ENCODE data around the gene SMIM44.

- TF ChIP-seq, protein P1, sequence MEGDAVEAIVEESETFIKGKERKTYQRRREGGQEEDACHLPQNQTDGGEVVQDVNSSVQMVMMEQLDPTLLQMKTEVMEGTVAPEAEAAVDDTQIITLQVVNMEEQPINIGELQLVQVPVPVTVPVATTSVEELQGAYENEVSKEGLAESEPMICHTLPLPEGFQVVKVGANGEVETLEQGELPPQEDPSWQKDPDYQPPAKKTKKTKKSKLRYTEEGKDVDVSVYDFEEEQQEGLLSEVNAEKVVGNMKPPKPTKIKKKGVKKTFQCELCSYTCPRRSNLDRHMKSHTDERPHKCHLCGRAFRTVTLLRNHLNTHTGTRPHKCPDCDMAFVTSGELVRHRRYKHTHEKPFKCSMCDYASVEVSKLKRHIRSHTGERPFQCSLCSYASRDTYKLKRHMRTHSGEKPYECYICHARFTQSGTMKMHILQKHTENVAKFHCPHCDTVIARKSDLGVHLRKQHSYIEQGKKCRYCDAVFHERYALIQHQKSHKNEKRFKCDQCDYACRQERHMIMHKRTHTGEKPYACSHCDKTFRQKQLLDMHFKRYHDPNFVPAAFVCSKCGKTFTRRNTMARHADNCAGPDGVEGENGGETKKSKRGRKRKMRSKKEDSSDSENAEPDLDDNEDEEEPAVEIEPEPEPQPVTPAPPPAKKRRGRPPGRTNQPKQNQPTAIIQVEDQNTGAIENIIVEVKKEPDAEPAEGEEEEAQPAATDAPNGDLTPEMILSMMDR (IDR thresholded peaks at IDR 0.05; ENCODE audit: insufficient read depth, low read length, poor library complexity, severe bottlenecking), result no peak
- no peak for TF ChIP-seq EZH2phosphoT487 (conservative IDR thresholded peaks at IDR 0.05; ENCODE audit: low read length)
Measured at GRCh38 chr19:3477951-3478350, 5.3 kb downstream of the SMIM44 start.
